EL (cell line): ENCODE data around the gene RBMXL3.
"Not testable (repeated sequence)": the region's sequence is repeated elsewhere in the genome, so short reads cannot be mapped to it uniquely, and the experiment has no call there.

ENCODE experiments used
- DNase-seq: peaks from one replicate; pipeline ENCODE4 v3.0.0-alpha.2; 2016

RBMXL3 gene

GRCh38 chrX:115189110-115189509 is at the start of gene RBMXL3:
RBMXL3 (plus strand) TSS chrX:115189410; CDS start chrX:115189442, 32 bp downstream.
- no peak for DNase-seq

- DNase-seq, result no peak
Observed at GRCh38 chrX:115142057-115142456, 47.2 kb upstream of the RBMXL3 start.

GRCh38 chrX:115147220-115147619 is 42.0 kb upstream of the RBMXL3 start:
- peak; percentile 1 for DNase-seq

GRCh38 chrX:115173181-115173580 is 16.0 kb upstream of the RBMXL3 start:
- no peak for DNase-seq

GRCh38 chrX:115174548-115174947 is 14.7 kb upstream of the RBMXL3 start:
- DNase-seq, result peak; percentile 29

- DNase-seq, result no peak
Observed at GRCh38 chrX:115177932-115178331, 11.3 kb upstream of the RBMXL3 start.

GRCh38 chrX:115178473-115178872 is 10.7 kb upstream of the RBMXL3 start:
- no peak for DNase-seq

- peak; percentile 31 for DNase-seq
Observed at GRCh38 chrX:115183980-115184379, 5.2 kb upstream of the RBMXL3 start.

GRCh38 chrX:115189646-115190635 is 731 bp downstream of the RBMXL3 start:
- no peak for DNase-seq

GRCh38 chrX:115190636-115191489 is 1.7 kb downstream of the RBMXL3 start:
- DNase-seq, result no peak

GRCh38 chrX:115191490-115192243 is 2.5 kb downstream of the RBMXL3 start:
- no peak for DNase-seq

- DNase-seq, result no peak
Observed at GRCh38 chrX:115192244-115192700, 3.1 kb downstream of the RBMXL3 start.

GRCh38 chrX:115204040-115204439 is 14.8 kb downstream of the RBMXL3 start:
- DNase-seq, result no peak

- not testable (repeated sequence) for DNase-seq
Observed at GRCh38 chrX:115209547-115209946, 20.3 kb downstream of the RBMXL3 start.

GRCh38 chrX:115214151-115214550 is 24.9 kb downstream of the RBMXL3 start:
- no peak for DNase-seq

- no peak for DNase-seq
Observed at GRCh38 chrX:115214605-115215004, 25.4 kb downstream of the RBMXL3 start.

GRCh38 chrX:115217346-115217745 is 28.1 kb downstream of the RBMXL3 start:
- not testable (repeated sequence) for DNase-seq

- peak; percentile 13 for DNase-seq
Observed at GRCh38 chrX:115226929-115227328, 37.7 kb downstream of the RBMXL3 start.

GRCh38 chrX:115229337-115230003 is 40.3 kb downstream of the RBMXL3 start:
- DNase-seq, result peak; percentile 7

- peak; percentile 4 for DNase-seq
Observed at GRCh38 chrX:115232933-115233496, 43.8 kb downstream of the RBMXL3 start.
